ENCODE data around the gene DGCR8. TPM values are rescaled to one million over a fixed set of nuclear protein-coding genes. Genes with fewer than 3 reads are reported as not detected.

The DGCR8 gene
- total RNA-seq, 4 donors from 2014 or later: 34.3 to 182 (median 64.7) TPM

GRCh38 chr22:20036535-20037392 lies 43.3 kb upstream of the DGCR8 start:
- intact Hi-C loops (cut with DNase I; ENCODE audit: low total_unique reads): no loop called here

GRCh38 chr22:20037419-20037818 lies 42.6 kb upstream of the DGCR8 start:
- WGBS, 2 donors (ENCODE audit: low coverage in 1 of 2): 60 to 87% methylated on average over 3 of the region's 3 CpGs
- H3K4me3 ChIP-seq: no peak overlapping the region
- H3K27ac ChIP-seq: no peak overlapping the region
- in situ Hi-C loops (cut with MboI; ENCODE audit: low pct_ligation_motif_present in 1 of 4, low pct_unique_long_range_greater_than_20kb in 1 of 4, low sequenced_read_pairs in 3 of 4): no loop called here
- peaks cover 0 to 11% (median 0%) of the 10 kb centered on the region in 4 donors for H3K4me1 ChIP-seq
- no peak for TF ChIP-seq POLR2AphosphoS5 (IDR thresholded peaks at IDR 0.05)
- no peak for TF ChIP-seq CTCF (IDR thresholded peaks at IDR 0.05)
- TF ChIP-seq EP300 (IDR thresholded peaks at IDR 0.05; ENCODE audit: low read depth): no peak
- TF ChIP-seq POLR2A (IDR thresholded peaks at IDR 0.05): no peak
- H3K36me3 ChIP-seq: peaks cover 0 to 11% (median 0%) of the 10 kb centered on the region in 4 donors
- no peaks in the 10 kb centered on the region for H3K9me3 ChIP-seq
- intact Hi-C loops (cut with DNase I; ENCODE audit: low total_unique reads): no loop called here
- no peak for DNase-seq
- H3K27me3 ChIP-seq: no peaks in the 10 kb centered on the region

More at GRCh38 chr22:20036535-20037392, 43.3 kb upstream of the DGCR8 start:
- Histone ChIP-seq H3K36me3 (peaks cover 0 to 11% (median 0%) of the 10 kb centered on the region in 4 donors), H3K27me3 (no peaks in the 10 kb centered on the region), H3K4me1 (peaks cover 0 to 16% (median 1%) of the 10 kb centered on the region in 4 donors), H3K9me3 (no peaks in the 10 kb centered on the region), H3K27ac (no peak overlapping the region), H3K4me3 (no peak overlapping the region)
- TF ChIP-seq EP300 (IDR thresholded peaks at IDR 0.05; ENCODE audit: low read depth) (no peak), POLR2A (IDR thresholded peaks at IDR 0.05) (no peak), CTCF (IDR thresholded peaks at IDR 0.05) (no peak), POLR2AphosphoS5 (IDR thresholded peaks at IDR 0.05) (no peak)
- no peak for DNase-seq
- 84 to 90% methylated on average over 9 to 25 of the region's 25 CpGs for WGBS, 2 donors (ENCODE audit: low coverage in 1 of 2)
- in situ Hi-C loops (cut with MboI; ENCODE audit: low pct_ligation_motif_present in 1 of 4, low pct_unique_long_range_greater_than_20kb in 1 of 4, low sequenced_read_pairs in 3 of 4): no loop called here

- Histone ChIP-seq H3K4me1 (no peaks in the 10 kb centered on the region), H3K4me3 (no peak overlapping the region), H3K36me3 (peaks cover 0 to 11% (median 0%) of the 10 kb centered on the region in 4 donors), H3K27ac (no peak overlapping the region), H3K27me3 (no peaks in the 10 kb centered on the region), H3K9me3 (no peaks in the 10 kb centered on the region)
- no peak for DNase-seq
- 96 to 100% methylated on average over 3 to 7 of the region's 7 CpGs for WGBS, 2 donors (ENCODE audit: low coverage in 1 of 2)
- intact Hi-C loops (cut with DNase I; ENCODE audit: low total_unique reads): no loop called here
- in situ Hi-C loops (cut with MboI; ENCODE audit: low pct_ligation_motif_present in 1 of 4, low pct_unique_long_range_greater_than_20kb in 1 of 4, low sequenced_read_pairs in 3 of 4): no loop called here
- TF ChIP-seq POLR2AphosphoS5 (IDR thresholded peaks at IDR 0.05): no peak
- TF ChIP-seq CTCF (IDR thresholded peaks at IDR 0.05): no peak
- TF ChIP-seq POLR2A (IDR thresholded peaks at IDR 0.05): no peak
- no peak for TF ChIP-seq EP300 (IDR thresholded peaks at IDR 0.05; ENCODE audit: low read depth)
These were observed 41.5 kb upstream of the DGCR8 start for GRCh38 chr22:20038574-20038973.

GRCh38 chr22:20039683-20040325 lies 40.2 kb upstream of the DGCR8 start:
- H3K9me3 ChIP-seq: no peaks in the 10 kb centered on the region
- in situ Hi-C loops (cut with MboI; ENCODE audit: low pct_ligation_motif_present in 1 of 4, low pct_unique_long_range_greater_than_20kb in 1 of 4, low sequenced_read_pairs in 3 of 4): no loop called here

More at GRCh38 chr22:20039683-20040325, 40.2 kb upstream of the DGCR8 start:
- Histone ChIP-seq H3K27me3 (no peaks in the 10 kb centered on the region), H3K27ac (no peak overlapping the region), H3K4me1 (no peaks in the 10 kb centered on the region), H3K4me3 (no peak overlapping the region), H3K36me3 (peaks cover 0 to 11% (median 0%) of the 10 kb centered on the region in 4 donors)
- DNase-seq: no peak
- intact Hi-C loops (cut with DNase I; ENCODE audit: low total_unique reads): no loop called here
- WGBS, 2 donors (ENCODE audit: low coverage in 1 of 2): 89 to 100% methylated on average over 3 to 9 of the region's 9 CpGs
- TF ChIP-seq POLR2AphosphoS5 (IDR thresholded peaks at IDR 0.05) (no peak), EP300 (IDR thresholded peaks at IDR 0.05; ENCODE audit: low read depth) (no peak), POLR2A (IDR thresholded peaks at IDR 0.05) (no peak), CTCF (IDR thresholded peaks at IDR 0.05) (no peak)
